ENCODE measurements around the gene TTBK2. TPM values are rescaled to one million over a fixed set of nuclear protein-coding genes. Genes with fewer than 3 reads are reported as not detected.
A peak's percentile ranks its signal among the peaks of the same experiment; 100 is the strongest.

The TTBK2 gene
- total RNA-seq, 2 experiments from 2014 or later: 9.9 to 11.9 TPM

- POLR2A ChIA-PET: interaction anchor here (1.5 kb wide), 1 partner anchor 183 kb away, joined by 3 read pairs; the partner anchor contains the start of gene CDAN1
Observed at GRCh38 chr15:42919308-42919707, 1.3 kb downstream of the TTBK2 start.

GRCh38 chr15:42918047-42918446, 2.5 kb downstream of the TTBK2 start:
- Mint-ChIP-seq H3K4me3 (no peak overlapping the region), H3K27ac (no peak overlapping the region), H3K4me1 (ENCODE audit: low read depth) (peaks cover 38% of the 10 kb centered on the region), H3K27me3 (no peaks in the 10 kb centered on the region), H3K9me3 (no peaks in the 10 kb centered on the region), H3K36me3 (ENCODE audit: low read depth) (no peaks in the 10 kb centered on the region)
- ChIA-PET CTCF (interaction anchor here (2.5 kb wide), 1 partner anchor 8 kb away, joined by 12 read pairs; no protein-coding TSS in a partner anchor), POLR2A (no interaction called here)
- peak; percentile 23 for DNase-seq
- intact Hi-C loops (cut with micrococcal nuclease): no loop called here
- no peak for ATAC-seq
- TF ChIP-seq CTCF (IDR thresholded peaks at IDR 0.05): no peak

More at GRCh38 chr15:42919308-42919707, 1.3 kb downstream of the TTBK2 start:
- ATAC-seq (no peak), DNase-seq (no peak)
- CTCF ChIA-PET: no interaction called here
- no peaks in the 10 kb centered on the region for H3K9me3 Mint-ChIP-seq
- H3K27ac Mint-ChIP-seq: no peak overlapping the region
- peaks cover 38% of the 10 kb centered on the region for H3K4me1 Mint-ChIP-seq (ENCODE audit: low read depth)
- peak overlapping the region; percentile 92 for H3K4me3 Mint-ChIP-seq
- intact Hi-C loops (cut with micrococcal nuclease): no loop called here
- no peaks in the 10 kb centered on the region for H3K36me3 Mint-ChIP-seq (ENCODE audit: low read depth)
- H3K27me3 Mint-ChIP-seq: no peaks in the 10 kb centered on the region
- no peak for TF ChIP-seq CTCF (IDR thresholded peaks at IDR 0.05)

- no peak overlapping the region for H3K4me3 Mint-ChIP-seq
- no peaks in the 10 kb centered on the region for H3K27me3 Mint-ChIP-seq
- H3K27ac Mint-ChIP-seq: peak overlapping the region; percentile 34
- H3K9me3 Mint-ChIP-seq: no peaks in the 10 kb centered on the region
- no peaks in the 10 kb centered on the region for H3K36me3 Mint-ChIP-seq (ENCODE audit: low read depth)
- peaks cover 33% of the 10 kb centered on the region for H3K4me1 Mint-ChIP-seq (ENCODE audit: low read depth)
- ATAC-seq (no peak), DNase-seq (no peak)
- intact Hi-C loops (cut with micrococcal nuclease): no loop called here
- no peak for TF ChIP-seq CTCF (IDR thresholded peaks at IDR 0.05)
- ChIA-PET POLR2A (no interaction called here), CTCF (interaction anchor here (2.9 kb wide), 1 partner anchor 10 kb away, joined by 14 read pairs; no protein-coding TSS in a partner anchor)
Observed at GRCh38 chr15:42915654-42916315, 4.8 kb downstream of the TTBK2 start.

GRCh38 chr15:42914728-42915497, 5.7 kb downstream of the TTBK2 start:
- H3K36me3 Mint-ChIP-seq (ENCODE audit: low read depth): no peaks in the 10 kb centered on the region
- POLR2A ChIA-PET: no interaction called here
- H3K9me3 Mint-ChIP-seq: no peaks in the 10 kb centered on the region
- H3K4me3 Mint-ChIP-seq: no peak overlapping the region
- ATAC-seq (no peak), DNase-seq (no peak)
- peaks cover 36% of the 10 kb centered on the region for H3K4me1 Mint-ChIP-seq (ENCODE audit: low read depth)
- CTCF ChIA-PET: interaction anchor here (2.9 kb wide), 1 partner anchor 11 kb away, joined by 14 read pairs; no protein-coding TSS in a partner anchor
- H3K27me3 Mint-ChIP-seq: no peaks in the 10 kb centered on the region
- intact Hi-C loops (cut with micrococcal nuclease): no loop called here
- peak overlapping the region; percentile 11 for H3K27ac Mint-ChIP-seq
- no peak for TF ChIP-seq CTCF (IDR thresholded peaks at IDR 0.05)
